ENCODE data around the gene ABHD2. TPM values are rescaled to one million over a fixed set of nuclear protein-coding genes. Genes with fewer than 3 reads are reported as not detected.

ABHD2 gene, protein sequence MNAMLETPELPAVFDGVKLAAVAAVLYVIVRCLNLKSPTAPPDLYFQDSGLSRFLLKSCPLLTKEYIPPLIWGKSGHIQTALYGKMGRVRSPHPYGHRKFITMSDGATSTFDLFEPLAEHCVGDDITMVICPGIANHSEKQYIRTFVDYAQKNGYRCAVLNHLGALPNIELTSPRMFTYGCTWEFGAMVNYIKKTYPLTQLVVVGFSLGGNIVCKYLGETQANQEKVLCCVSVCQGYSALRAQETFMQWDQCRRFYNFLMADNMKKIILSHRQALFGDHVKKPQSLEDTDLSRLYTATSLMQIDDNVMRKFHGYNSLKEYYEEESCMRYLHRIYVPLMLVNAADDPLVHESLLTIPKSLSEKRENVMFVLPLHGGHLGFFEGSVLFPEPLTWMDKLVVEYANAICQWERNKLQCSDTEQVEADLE
- total RNA-seq (2011; cell fraction: chromatin; rRNA removed; ENCODE audit: low replicate concordance): 132 and 172 TPM in 2 replicates
- 83.2 and 102 TPM in 2 replicates for total RNA-seq (2011; cell fraction: nucleolus; rRNA removed)
- 106 and 122 TPM in 2 replicates for total RNA-seq (2011; cell fraction: nucleoplasm; rRNA removed)
- total RNA-seq (2014; rRNA removed) (33.0 and 57.6 TPM in 2 replicates), total RNA-seq (2014; rRNA removed; fragmentation: Illumina TruSeq; extraction: Trizol) (41.4 and 47.5 TPM in 2 replicates), total RNA-seq (2015; rRNA removed; fragmentation: Illumina TruSeq; extraction: Trizol) (48.9 and 49.2 TPM in 2 replicates), total RNA-seq (2021) (80.9 and 99.8 TPM in 2 replicates), polyA plus RNA-seq (2011; rRNA removed) (54.0 and 74.7 TPM in 2 replicates), polyA plus RNA-seq (2014; fragmentation: Illumina TruSeq; extraction: Trizol) (76.3 and 78.6 TPM in 2 replicates), polyA plus RNA-seq (2014; fragmentation: Nextera tagmentation; extraction: Ambion mirVana) (10 to 100 TPM; 16.9 to 18.1 TPM), polyA plus RNA-seq (2014; rRNA removed) (30.4 and 34.5 TPM in 2 replicates), polyA minus RNA-seq (2011; rRNA and poly(A)+ RNA removed) (150 and 180 TPM in 2 replicates), Bru-seq, nascent RNA (percentile 86 among the genes with signal in this experiment), BruChase-seq, experiment 1, labeled RNA remaining after a 2-hour chase (percentile 79 among the genes with signal in this experiment), BruChase-seq, experiment 2, labeled RNA remaining after a 6-hour chase (percentile 78 among the genes with signal in this experiment)
- polyA plus RNA-seq (2011; cell fraction: cytosol; rRNA removed): 51.7 and 55.3 TPM in 2 replicates
- 45.7 and 51.1 TPM in 2 replicates for polyA plus RNA-seq (2011; cell fraction: nucleus; rRNA removed)
- 31.8 and 34.6 TPM in 2 replicates for polyA plus RNA-seq (2012)
- 54.4 and 55.4 TPM in 2 replicates for polyA minus RNA-seq (2011; cell fraction: cytosol; rRNA and poly(A)+ RNA removed)
- polyA minus RNA-seq (2011; cell fraction: nucleus; rRNA and poly(A)+ RNA removed): 26.9 and 57.4 TPM in 2 replicates
- long read RNA-seq, experiment 1, full-length matches to known transcripts: 30 of 139 reads
- long read RNA-seq, experiment 1, partial matches to known transcripts: 8 of 139 reads
- long read RNA-seq, experiment 1, other reads (novel, unspliced or antisense): 101 of 139 reads
- long read RNA-seq, experiment 2, full-length matches to known transcripts: 9 of 42 reads
- long read RNA-seq, experiment 2, partial matches to known transcripts: 7 of 42 reads
- long read RNA-seq, experiment 2, other reads (novel, unspliced or antisense): 26 of 42 reads
- long read RNA-seq, experiment 3, full-length matches to known transcripts: 9 of 12 reads
- long read RNA-seq, experiment 3, partial matches to known transcripts: 0 of 12 reads
- long read RNA-seq, experiment 3, other reads (novel, unspliced or antisense): 3 of 12 reads

GRCh38 chr15:89087830-89088604 is at the start of gene ABHD2:
Gene ABHD2, plus strand, starts transcription at chr15:89088456. Its CDS starts 27,872 bp downstream, at chr15:89116328.
- H4K20me1 ChIP-seq (replicated peaks; ENCODE audit: control insufficient read depth, insufficient read depth, low read length): no peaks in the 10 kb centered on the region
- 0 out of 3 replicates have a peak, but pooled peaks cover 6% of the 10 kb centered on the region for H3K36me3 ChIP-seq (ENCODE audit: control insufficient read depth, insufficient read depth, low read length)
- DNase-seq (ENCODE audit: extremely low read depth in 1 of 4, low spot score in 3 of 4): peak; percentile 96 to 100 (median 98)
- H3K9ac ChIP-seq (ENCODE audit: insufficient read depth in 1 of 2, low read depth in 2 of 2, low read length in 2 of 2): peak within 1 kb of the TSS; percentile 73 to 96
- BruUV-seq (replicated peaks): no TSS peak
- H3K9me3 ChIP-seq (replicated peaks; ENCODE audit: control insufficient read depth, insufficient read depth, low read depth, low read length): no peaks in the 10 kb centered on the region
- peaks cover 33 to 34% of the 10 kb centered on the region in 2 experiments for H3K4me1 ChIP-seq (replicated peaks in 1 of 2; ENCODE audit: control insufficient read depth in 2 of 2, insufficient read depth in 2 of 2, low read length in 2 of 2)
- intact Hi-C loops (cut with micrococcal nuclease): loop anchor here (2.0 kb wide), 2 partner anchors 31 to 41 kb away; no protein-coding TSS in a partner anchor
- H3K79me2 ChIP-seq (ENCODE audit: control insufficient read depth, insufficient read depth, low read length): peaks cover 53% of the 10 kb centered on the region
- peak; percentile 98 for FAIRE-seq
- no peaks in the 10 kb centered on the region for H3K27me3 ChIP-seq (ENCODE audit: control insufficient read depth in 2 of 2, insufficient read depth in 2 of 2, low read length in 2 of 2)
- H3K27ac ChIP-seq (ENCODE audit: extremely low read depth, low read depth, low read length): peak within 1 kb of the TSS; percentile 80
- WGBS (ENCODE audit: insufficient coverage, low coverage, missing lambda C conversion rate): under 1% methylated on average over 43 of the region's 51 CpGs
- H3K4me3 ChIP-seq: peak within 1 kb of the TSS; percentile 72
- peak within 1 kb of the TSS; percentile 70 for H2AFZ ChIP-seq (ENCODE audit: low read depth, low read length)
- in situ Hi-C loops (cut with MboI): no loop called here
- peak within 1 kb of the TSS; percentile 91 for H3K4me2 ChIP-seq (ENCODE audit: insufficient read depth, low read length)
- no peaks in the 10 kb centered on the region for H3K9me1 ChIP-seq (ENCODE audit: control insufficient read depth, insufficient read depth, low read length)
- ATAC-seq: peak; percentile 93
- POLR2A ChIA-PET: interaction anchor here (0.6 to 5.9 kb wide), 11 partner anchors 8 to 150 kb away, joined by 3 to 62 read pairs (median 4); no protein-coding TSS in a partner anchor
- CTCF ChIA-PET (ENCODE audit: low intra/inter-chr PET ratio): no interaction called here
- TF ChIP-seq ZNF830 (CRISPR knock-in tag; IDR thresholded peaks at IDR 0.05) (no peak), ZNF583 (CRISPR knock-in tag; IDR thresholded peaks at IDR 0.05) (0 out of 2 replicates have a peak, but pooled peaks have one; percentile 34), BMI1 (IDR thresholded peaks at IDR 0.05; ENCODE audit: low read length) (peak; percentile 42; the same call in 1 of the 2 replicates), TAF15 (IDR thresholded peaks at IDR 0.05; ENCODE audit: low read depth, low read length) (no peak), KDM4B (IDR thresholded peaks at IDR 0.05; ENCODE audit: borderline replicate concordance in 2 of 2, low read depth in 1 of 2) (0 out of 4 replicates have a peak, but pooled peaks of 1 of the 2 experiments have one; percentile 26), MCM3 (IDR thresholded peaks at IDR 0.05) (no peak), GTF2F1 (IDR thresholded peaks at IDR 0.05; ENCODE audit: low read depth, low read length) (no peak), KLF1 (tag; IDR thresholded peaks at IDR 0.05) (0 out of 2 replicates have a peak, but pooled peaks have one; percentile 43)
- TF ChIP-seq, protein P1, sequence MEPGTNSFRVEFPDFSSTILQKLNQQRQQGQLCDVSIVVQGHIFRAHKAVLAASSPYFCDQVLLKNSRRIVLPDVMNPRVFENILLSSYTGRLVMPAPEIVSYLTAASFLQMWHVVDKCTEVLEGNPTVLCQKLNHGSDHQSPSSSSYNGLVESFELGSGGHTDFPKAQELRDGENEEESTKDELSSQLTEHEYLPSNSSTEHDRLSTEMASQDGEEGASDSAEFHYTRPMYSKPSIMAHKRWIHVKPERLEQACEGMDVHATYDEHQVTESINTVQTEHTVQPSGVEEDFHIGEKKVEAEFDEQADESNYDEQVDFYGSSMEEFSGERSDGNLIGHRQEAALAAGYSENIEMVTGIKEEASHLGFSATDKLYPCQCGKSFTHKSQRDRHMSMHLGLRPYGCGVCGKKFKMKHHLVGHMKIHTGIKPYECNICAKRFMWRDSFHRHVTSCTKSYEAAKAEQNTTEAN (CRISPR knock-in tag; IDR thresholded peaks at IDR 0.05): no peak
- TF ChIP-seq, protein P2, sequence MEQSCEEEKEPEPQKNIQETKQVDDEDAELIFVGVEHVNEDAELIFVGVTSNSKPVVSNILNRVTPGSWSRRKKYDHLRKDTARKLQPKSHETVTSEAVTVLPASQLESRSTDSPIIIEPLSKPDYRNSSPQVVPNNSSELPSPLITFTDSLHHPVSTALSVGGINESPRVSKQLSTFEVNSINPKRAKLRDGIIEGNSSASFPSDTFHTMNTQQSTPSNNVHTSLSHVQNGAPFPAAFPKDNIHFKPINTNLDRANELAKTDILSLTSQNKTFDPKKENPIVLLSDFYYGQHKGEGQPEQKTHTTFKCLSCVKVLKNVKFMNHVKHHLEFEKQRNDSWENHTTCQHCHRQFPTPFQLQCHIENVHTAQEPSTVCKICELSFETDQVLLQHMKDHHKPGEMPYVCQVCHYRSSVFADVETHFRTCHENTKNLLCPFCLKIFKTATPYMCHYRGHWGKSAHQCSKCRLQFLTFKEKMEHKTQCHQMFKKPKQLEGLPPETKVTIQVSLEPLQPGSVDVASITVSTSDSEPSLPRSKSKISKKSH (CRISPR knock-in tag; IDR thresholded peaks at IDR 0.05): no peak
